Measurements from ENCODE around the gene NBAS. TPM values are rescaled to one million over a fixed set of nuclear protein-coding genes. Genes with fewer than 3 reads are reported as not detected.

NBAS gene
- total and polyA plus RNA-seq, 2 of the 13 experiments (the other 11 are each of a cell fraction or from before 2014, with no cell fraction given): 33.6 to 58.7 TPM

- H3K9me3 ChIP-seq (ENCODE audit: low read length): no peaks in the 10 kb centered on the region
- no peaks in the 10 kb centered on the region for H4K20me1 ChIP-seq (ENCODE audit: insufficient read depth, low read length)
- H2AFZ ChIP-seq (ENCODE audit: low read length): no peak overlapping the region
- intact Hi-C loops (cut with micrococcal nuclease; ENCODE audit: unreplicated experiment): no loop called here
- ChIA-PET CTCF (ENCODE audit: low intra/inter-chr PET ratio, low total read pairs) (no interaction called here), POLR2A (interaction anchor here (1.1 kb wide), 1 partner anchor 8 kb away, joined by 3 read pairs; the partner anchor contains the start of gene DDX1)
- no peaks in the 10 kb centered on the region for H3K79me2 ChIP-seq (ENCODE audit: insufficient read depth, low read length)
- ATAC-seq (no peak), FAIRE-seq (no peak), DNase-seq (ENCODE audit: low spot score) (no peak)
- BruUV-seq (replicated peaks): no TSS peak
- H3K9ac ChIP-seq (ENCODE audit: insufficient read depth, low read depth, low read length): no peak overlapping the region
- no peaks in the 10 kb centered on the region for H3K36me3 ChIP-seq (replicated peaks in 1 of 2; ENCODE audit: control insufficient read depth in 1 of 2, insufficient read depth in 2 of 2, low read length in 2 of 2)
- no peak for TF ChIP-seq TFE3 (CRISPR knock-in tag; IDR thresholded peaks at IDR 0.05)
- no peak for TF ChIP-seq MNT (IDR thresholded peaks at IDR 0.05)
- no peak overlapping the region for H3K27ac ChIP-seq (ENCODE audit: extremely low read length, insufficient read depth, low read length)
- in situ Hi-C loops (cut with HindIII; ENCODE audit: extremely low pct_ligation_motif_present, low pct_unique_long_range_greater_than_20kb): loop anchor here (10.0 to 25.0 kb wide), 4 partner anchors 148 to 946 kb away; partner anchors contain the start of gene LRATD1
- no peak overlapping the region for H3K4me3 ChIP-seq (replicated peaks in 1 of 3; ENCODE audit: insufficient read depth in 1 of 3, low read depth in 2 of 3, low read length in 3 of 3)
- no peaks in the 10 kb centered on the region for H3K27me3 ChIP-seq (ENCODE audit: control insufficient read depth in 1 of 2, insufficient read depth in 2 of 2, low read length in 2 of 2)
- peaks cover 30% of the 10 kb centered on the region for H3K4me1 ChIP-seq (ENCODE audit: insufficient read depth, low read length)
- no peak overlapping the region for H3K4me2 ChIP-seq (ENCODE audit: low read depth, low read length)
- WGBS (ENCODE audit: low lambda C conversion rate): 80% methylated on average over 15 of the region's 15 CpGs
Measured at GRCh38 chr2:15582710-15583357, 21.7 kb upstream of the NBAS start.

GRCh38 chr2:15580451-15580850 is 19.3 kb upstream of the NBAS start:
- FAIRE-seq (no peak), DNase-seq (ENCODE audit: low spot score) (no peak), ATAC-seq (no peak)
- Histone ChIP-seq H3K4me3 (replicated peaks in 1 of 3; ENCODE audit: insufficient read depth in 1 of 3, low read depth in 2 of 3, low read length in 3 of 3) (no peak overlapping the region), H3K4me2 (ENCODE audit: low read depth, low read length) (no peak overlapping the region), H3K36me3 (replicated peaks in 1 of 2; ENCODE audit: control insufficient read depth in 1 of 2, insufficient read depth in 2 of 2, low read length in 2 of 2) (no peaks in the 10 kb centered on the region), H3K9me3 (ENCODE audit: low read length) (no peaks in the 10 kb centered on the region), H3K9ac (ENCODE audit: insufficient read depth, low read depth, low read length) (no peak overlapping the region), H3K79me2 (ENCODE audit: insufficient read depth, low read length) (no peaks in the 10 kb centered on the region), H2AFZ (ENCODE audit: low read length) (no peak overlapping the region), H3K4me1 (ENCODE audit: insufficient read depth, low read length) (peaks cover 51% of the 10 kb centered on the region), H4K20me1 (ENCODE audit: insufficient read depth, low read length) (no peaks in the 10 kb centered on the region), H3K27ac (ENCODE audit: extremely low read length, insufficient read depth, low read length) (no peak overlapping the region), H3K27me3 (ENCODE audit: control insufficient read depth in 1 of 2, insufficient read depth in 2 of 2, low read length in 2 of 2) (no peaks in the 10 kb centered on the region)
- ChIA-PET CTCF (ENCODE audit: low intra/inter-chr PET ratio, low total read pairs) (no interaction called here), POLR2A (interaction anchor here (1.1 kb wide), 1 partner anchor 19 kb away, joined by 4 read pairs; the partner anchor contains the start of gene NBAS)
- TF ChIP-seq ELF4 (CRISPR knock-in tag; IDR thresholded peaks at IDR 0.05; ENCODE audit: borderline replicate concordance) (no peak), SKI (IDR thresholded peaks at IDR 0.05; ENCODE audit: partially characterized antibody) (no peak), ZNF691 (CRISPR knock-in tag; IDR thresholded peaks at IDR 0.05; ENCODE audit: borderline replicate concordance, low read depth) (no peak), ZNF740 (CRISPR knock-in tag; IDR thresholded peaks at IDR 0.05) (no peak), ZBTB14 (CRISPR knock-in tag; IDR thresholded peaks at IDR 0.05) (no peak), PITX1 (CRISPR knock-in tag; IDR thresholded peaks at IDR 0.05) (no peak), NFIB (CRISPR knock-in tag; IDR thresholded peaks at IDR 0.05; ENCODE audit: borderline replicate concordance) (no peak), NR2C2 (CRISPR knock-in tag; IDR thresholded peaks at IDR 0.05; ENCODE audit: borderline replicate concordance) (no peak)
- 82% methylated on average over 2 of the region's 2 CpGs for WGBS (ENCODE audit: low lambda C conversion rate)
- in situ Hi-C loops (cut with HindIII; ENCODE audit: extremely low pct_ligation_motif_present, low pct_unique_long_range_greater_than_20kb): loop anchor here (10.0 to 25.0 kb wide), 4 partner anchors 146 to 943 kb away; partner anchors contain the start of gene LRATD1
- intact Hi-C loops (cut with micrococcal nuclease; ENCODE audit: unreplicated experiment): no loop called here
- BruUV-seq (replicated peaks): no TSS peak

Data from HepG2 (cell line).